ENCODE data around the gene NUP160. TPM values are rescaled to one million over a fixed set of nuclear protein-coding genes. Genes with fewer than 3 reads are reported as not detected.

Gene NUP160
- total RNA-seq, 1 experiment from 2014 or later, result 89.9 TPM

GRCh38 chr11:47768101-47768612 lies 80.0 kb downstream of the NUP160 start:
- peak overlapping the region; percentile 100 for H3K27ac Mint-ChIP-seq
- CTCF ChIA-PET, result no interaction called here

GRCh38 chr11:47766509-47767227 lies 81.5 kb downstream of the NUP160 start:
- peak; percentile 24 for DNase-seq (ENCODE audit: low spot score)
- Mint-ChIP-seq H3K9me3 (no peaks in the 10 kb centered on the region), H3K27me3 (ENCODE audit: low read depth) (no peaks in the 10 kb centered on the region), H3K27ac (peak overlapping the region; percentile 94), H3K36me3 (peaks cover 32% of the 10 kb centered on the region), H3K4me3 (peak overlapping the region; percentile 99), H3K4me1 (peaks cover 14% of the 10 kb centered on the region)
- no peak for ATAC-seq
- CTCF ChIA-PET, result no interaction called here
- POLR2A ChIA-PET, result interaction anchor here (0.6 kb wide), 2 partner anchors 213 to 362 kb away, joined by 3 read pairs; partner anchors contain the start of gene PTPRJ
- no peak for TF ChIP-seq ESRRA (CRISPR knock-in tag; IDR thresholded peaks at IDR 0.05; ENCODE audit: borderline replicate concordance)
- no peak for TF ChIP-seq EMX1 (CRISPR knock-in tag; IDR thresholded peaks at IDR 0.05)
- TF ChIP-seq CTCF (IDR thresholded peaks at IDR 0.05), result no peak
- TF ChIP-seq ZNF416 (CRISPR knock-in tag; IDR thresholded peaks at IDR 0.05), result no peak
- TF ChIP-seq ZNF121 (CRISPR knock-in tag; IDR thresholded peaks at IDR 0.05), result no peak
- TF ChIP-seq NR3C1 (CRISPR knock-in tag; conservative IDR thresholded peaks at IDR 0.05; ENCODE audit: low read depth), result no peak
- TF ChIP-seq STAT6 (CRISPR knock-in tag; conservative IDR thresholded peaks at IDR 0.05; ENCODE audit: low read depth), result no peak
- TF ChIP-seq, protein P1, sequence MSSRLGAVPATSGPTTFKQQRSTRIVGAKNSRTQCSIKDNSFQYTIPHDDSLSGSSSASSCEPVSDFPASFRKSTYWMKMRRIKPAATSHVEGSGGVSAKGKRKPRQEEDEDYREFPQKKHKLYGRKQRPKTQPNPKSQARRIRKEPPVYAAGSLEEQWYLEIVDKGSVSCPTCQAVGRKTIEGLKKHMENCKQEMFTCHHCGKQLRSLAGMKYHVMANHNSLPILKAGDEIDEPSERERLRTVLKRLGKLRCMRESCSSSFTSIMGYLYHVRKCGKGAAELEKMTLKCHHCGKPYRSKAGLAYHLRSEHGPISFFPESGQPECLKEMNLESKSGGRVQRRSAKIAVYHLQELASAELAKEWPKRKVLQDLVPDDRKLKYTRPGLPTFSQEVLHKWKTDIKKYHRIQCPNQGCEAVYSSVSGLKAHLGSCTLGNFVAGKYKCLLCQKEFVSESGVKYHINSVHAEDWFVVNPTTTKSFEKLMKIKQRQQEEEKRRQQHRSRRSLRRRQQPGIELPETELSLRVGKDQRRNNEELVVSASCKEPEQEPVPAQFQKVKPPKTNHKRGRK (CRISPR knock-in tag; IDR thresholded peaks at IDR 0.05; ENCODE audit: borderline replicate concordance), result no peak
- no peak for TF ChIP-seq SP1 (CRISPR knock-in tag; conservative IDR thresholded peaks at IDR 0.05)
- TF ChIP-seq, protein P2, sequence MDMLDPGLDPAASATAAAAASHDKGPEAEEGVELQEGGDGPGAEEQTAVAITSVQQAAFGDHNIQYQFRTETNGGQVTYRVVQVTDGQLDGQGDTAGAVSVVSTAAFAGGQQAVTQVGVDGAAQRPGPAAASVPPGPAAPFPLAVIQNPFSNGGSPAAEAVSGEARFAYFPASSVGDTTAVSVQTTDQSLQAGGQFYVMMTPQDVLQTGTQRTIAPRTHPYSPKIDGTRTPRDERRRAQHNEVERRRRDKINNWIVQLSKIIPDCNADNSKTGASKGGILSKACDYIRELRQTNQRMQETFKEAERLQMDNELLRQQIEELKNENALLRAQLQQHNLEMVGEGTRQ (CRISPR knock-in tag; IDR thresholded peaks at IDR 0.05), result 0 out of 2 replicates have a peak, but pooled peaks have one; percentile 11
- TF ChIP-seq GTF2I (CRISPR knock-in tag; conservative IDR thresholded peaks at IDR 0.05), result no peak

More at GRCh38 chr11:47768101-47768612, 80.0 kb downstream of the NUP160 start:
- no peak for DNase-seq (ENCODE audit: low spot score)
- Mint-ChIP-seq H3K4me1 (peaks cover 14% of the 10 kb centered on the region), H3K9me3 (no peaks in the 10 kb centered on the region), H3K27me3 (ENCODE audit: low read depth) (no peaks in the 10 kb centered on the region), H3K36me3 (peaks cover 22% of the 10 kb centered on the region), H3K4me3 (peak overlapping the region; percentile 99)
- POLR2A ChIA-PET, result no interaction called here
- ATAC-seq, result no peak
- TF ChIP-seq GTF2I (CRISPR knock-in tag; conservative IDR thresholded peaks at IDR 0.05) (no peak), GABPB1 (CRISPR knock-in tag; IDR thresholded peaks at IDR 0.05) (no peak), TP53 (CRISPR knock-in tag; IDR thresholded peaks at IDR 0.05) (no peak), NFATC4 (CRISPR knock-in tag; IDR thresholded peaks at IDR 0.05) (peak; percentile 16; the same call in 1 of the 2 replicates), ESRRA (CRISPR knock-in tag; IDR thresholded peaks at IDR 0.05; ENCODE audit: borderline replicate concordance) (no peak), FOXJ3 (CRISPR knock-in tag; IDR thresholded peaks at IDR 0.05; ENCODE audit: borderline replicate concordance) (no peak), FOXK1 (CRISPR knock-in tag; IDR thresholded peaks at IDR 0.05) (no peak), TEAD4 (CRISPR knock-in tag; IDR thresholded peaks at IDR 0.05) (no peak), NFYB (CRISPR knock-in tag; conservative IDR thresholded peaks at IDR 0.05; ENCODE audit: low read depth) (no peak), ZNF671 (CRISPR knock-in tag; IDR thresholded peaks at IDR 0.05) (no peak), TEAD1 (CRISPR knock-in tag; IDR thresholded peaks at IDR 0.05) (no peak), ZNF416 (CRISPR knock-in tag; IDR thresholded peaks at IDR 0.05) (no peak)
- TF ChIP-seq, protein P3, sequence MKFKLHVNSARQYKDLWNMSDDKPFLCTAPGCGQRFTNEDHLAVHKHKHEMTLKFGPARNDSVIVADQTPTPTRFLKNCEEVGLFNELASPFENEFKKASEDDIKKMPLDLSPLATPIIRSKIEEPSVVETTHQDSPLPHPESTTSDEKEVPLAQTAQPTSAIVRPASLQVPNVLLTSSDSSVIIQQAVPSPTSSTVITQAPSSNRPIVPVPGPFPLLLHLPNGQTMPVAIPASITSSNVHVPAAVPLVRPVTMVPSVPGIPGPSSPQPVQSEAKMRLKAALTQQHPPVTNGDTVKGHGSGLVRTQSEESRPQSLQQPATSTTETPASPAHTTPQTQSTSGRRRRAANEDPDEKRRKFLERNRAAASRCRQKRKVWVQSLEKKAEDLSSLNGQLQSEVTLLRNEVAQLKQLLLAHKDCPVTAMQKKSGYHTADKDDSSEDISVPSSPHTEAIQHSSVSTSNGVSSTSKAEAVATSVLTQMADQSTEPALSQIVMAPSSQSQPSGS (CRISPR knock-in tag; IDR thresholded peaks at IDR 0.05; ENCODE audit: borderline replicate concordance, low read depth), result no peak
- TF ChIP-seq, protein P2 (CRISPR knock-in tag; IDR thresholded peaks at IDR 0.05), result peak; percentile 36; the same call in 1 of the 2 replicates
- TF ChIP-seq, protein P4, sequence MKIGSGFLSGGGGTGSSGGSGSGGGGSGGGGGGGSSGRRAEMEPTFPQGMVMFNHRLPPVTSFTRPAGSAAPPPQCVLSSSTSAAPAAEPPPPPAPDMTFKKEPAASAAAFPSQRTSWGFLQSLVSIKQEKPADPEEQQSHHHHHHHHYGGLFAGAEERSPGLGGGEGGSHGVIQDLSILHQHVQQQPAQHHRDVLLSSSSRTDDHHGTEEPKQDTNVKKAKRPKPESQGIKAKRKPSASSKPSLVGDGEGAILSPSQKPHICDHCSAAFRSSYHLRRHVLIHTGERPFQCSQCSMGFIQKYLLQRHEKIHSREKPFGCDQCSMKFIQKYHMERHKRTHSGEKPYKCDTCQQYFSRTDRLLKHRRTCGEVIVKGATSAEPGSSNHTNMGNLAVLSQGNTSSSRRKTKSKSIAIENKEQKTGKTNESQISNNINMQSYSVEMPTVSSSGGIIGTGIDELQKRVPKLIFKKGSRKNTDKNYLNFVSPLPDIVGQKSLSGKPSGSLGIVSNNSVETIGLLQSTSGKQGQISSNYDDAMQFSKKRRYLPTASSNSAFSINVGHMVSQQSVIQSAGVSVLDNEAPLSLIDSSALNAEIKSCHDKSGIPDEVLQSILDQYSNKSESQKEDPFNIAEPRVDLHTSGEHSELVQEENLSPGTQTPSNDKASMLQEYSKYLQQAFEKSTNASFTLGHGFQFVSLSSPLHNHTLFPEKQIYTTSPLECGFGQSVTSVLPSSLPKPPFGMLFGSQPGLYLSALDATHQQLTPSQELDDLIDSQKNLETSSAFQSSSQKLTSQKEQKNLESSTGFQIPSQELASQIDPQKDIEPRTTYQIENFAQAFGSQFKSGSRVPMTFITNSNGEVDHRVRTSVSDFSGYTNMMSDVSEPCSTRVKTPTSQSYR (CRISPR knock-in tag; IDR thresholded peaks at IDR 0.05), result no peak
- TF ChIP-seq, protein P5, sequence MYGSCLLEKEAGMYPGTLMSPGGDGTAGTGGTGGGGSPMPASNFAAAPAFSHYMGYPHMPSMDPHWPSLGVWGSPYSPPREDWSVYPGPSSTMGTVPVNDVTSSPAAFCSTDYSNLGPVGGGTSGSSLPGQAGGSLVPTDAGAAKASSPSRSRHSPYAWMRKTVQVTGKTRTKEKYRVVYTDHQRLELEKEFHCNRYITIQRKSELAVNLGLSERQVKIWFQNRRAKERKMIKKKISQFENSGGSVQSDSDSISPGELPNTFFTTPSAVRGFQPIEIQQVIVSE (CRISPR knock-in tag; IDR thresholded peaks at IDR 0.05; ENCODE audit: borderline replicate concordance), result no peak
